Measurements from ENCODE around the gene OR5M11. TPM values are rescaled to one million over a fixed set of nuclear protein-coding genes. Genes with fewer than 3 reads are reported as not detected.
"Not testable (repeated sequence)": the region's sequence is repeated elsewhere in the genome, so short reads cannot be mapped to it uniquely, and the experiment has no call there.

OR5M11 gene
- not detected in 2 replicates for polyA plus RNA-seq (2014; cell fraction: cytosol; rRNA removed)
- not detected in 2 replicates for polyA plus RNA-seq (2014; cell fraction: nucleus; rRNA removed)

- no peak for DNase-seq (ENCODE audit: low spot score)
Observed at GRCh38 chr11:56543157-56543556, at the start of gene OR5M11. TSS of gene OR5M11 (minus strand) at chr11:56543257. CDS start at chr11:56543257, 0 bp downstream.

DNA sequence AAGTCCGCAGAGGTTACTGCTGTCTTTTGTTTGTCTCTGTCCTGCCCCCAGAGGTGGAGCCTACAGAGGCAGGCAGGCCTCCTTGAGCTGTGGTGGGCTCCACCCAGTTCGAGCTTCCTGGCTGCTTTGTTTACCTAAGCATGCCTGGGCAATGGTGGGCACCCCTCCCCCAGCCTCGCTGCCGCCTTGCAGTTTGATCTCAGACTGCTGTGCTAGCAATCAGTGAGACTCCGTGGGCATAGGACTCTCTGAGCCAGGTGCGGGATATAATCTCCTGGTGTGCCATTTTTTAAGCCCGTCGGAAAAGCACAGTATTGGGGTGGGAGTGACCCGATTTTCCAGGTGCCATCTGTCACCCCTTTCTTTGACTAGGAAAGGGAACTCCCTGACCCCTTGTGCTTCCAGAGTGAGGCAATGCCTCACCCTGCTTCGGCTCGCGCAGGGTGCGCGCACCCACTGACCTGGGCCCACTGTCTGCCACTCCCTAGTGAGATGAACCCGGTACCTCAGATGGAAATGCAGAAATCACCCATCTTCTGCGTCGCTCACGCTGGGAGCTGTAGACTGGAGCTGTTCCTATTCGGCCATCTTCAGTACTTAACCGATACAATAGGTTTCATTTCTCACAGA lies 49.1 kb upstream of the OR5M11 start:
- DNase-seq (ENCODE audit: low spot score): not testable (repeated sequence)

DNA sequence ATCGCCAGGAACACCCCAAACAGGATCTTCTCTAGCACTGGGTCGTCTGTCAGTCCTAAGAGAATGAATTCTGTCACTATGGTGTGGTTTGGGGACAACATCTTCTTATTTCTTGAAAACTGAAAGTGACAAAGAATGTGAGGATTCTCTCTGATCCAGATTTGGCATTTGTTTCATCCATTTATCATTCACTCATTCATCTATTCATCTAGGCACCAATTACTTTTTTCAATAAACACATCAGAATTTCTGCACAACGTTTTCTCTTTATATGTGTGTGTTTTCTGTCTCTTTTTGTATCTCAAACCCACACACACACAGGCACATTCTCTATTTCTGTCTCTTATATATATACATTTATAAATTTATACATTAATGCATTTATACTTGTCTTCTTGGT lies 34.6 kb upstream of the OR5M11 start, which contains the start of gene OR5M10:
Gene OR5M10, minus strand, starts transcription at position 101 of the 400 bp plus-strand sequence. Its CDS starts 0 bp downstream, at position 101.
- no peak for DNase-seq (ENCODE audit: low spot score)

GRCh38 chr11:56558574-56558973 lies 15.5 kb upstream of the OR5M11 start:
- DNase-seq (ENCODE audit: low spot score): no peak

- not testable (repeated sequence) for DNase-seq (ENCODE audit: low spot score)
Observed at GRCh38 chr11:56554691-56555090, 11.6 kb upstream of the OR5M11 start.

DNA sequence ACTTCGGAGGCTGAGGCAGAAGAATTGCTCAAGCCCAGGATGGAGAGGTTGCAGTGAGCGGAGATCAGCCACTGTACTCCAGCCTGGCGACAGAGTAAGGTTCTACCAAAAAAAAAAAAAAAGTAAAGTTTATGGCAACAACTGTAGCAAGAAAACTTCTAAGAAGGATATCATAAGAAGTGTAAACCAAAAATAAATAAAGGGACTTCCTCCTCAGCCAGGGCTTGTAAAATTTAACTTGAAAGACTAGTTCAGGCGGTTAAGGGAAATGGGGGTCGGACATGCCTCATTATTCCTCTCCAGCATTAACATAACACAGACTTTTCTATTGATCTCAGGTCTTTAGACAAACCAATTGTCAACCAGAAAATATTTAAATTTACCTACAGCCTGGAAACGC lies 2.5 kb upstream of the OR5M11 start:
- DNase-seq (ENCODE audit: low spot score): no peak

DNA sequence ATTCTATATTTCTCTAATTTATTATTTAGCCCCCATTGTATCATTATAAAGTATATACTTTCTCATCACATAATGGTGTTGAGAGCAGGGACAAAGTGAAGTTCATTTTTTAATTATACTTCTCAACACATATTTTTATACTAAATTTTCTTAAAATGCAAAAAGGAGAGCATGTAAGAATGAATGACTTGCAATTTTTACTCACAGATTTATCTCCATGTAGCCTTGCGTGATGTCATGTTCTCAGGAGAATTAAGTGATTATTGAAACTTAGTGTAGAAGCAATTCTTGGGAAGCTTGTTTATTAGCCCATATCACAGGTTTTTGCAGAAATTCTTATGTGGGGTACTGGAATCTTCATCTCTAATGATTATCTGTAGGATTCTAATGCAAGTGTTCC lies 682 bp upstream of the OR5M11 start:
- DNase-seq (ENCODE audit: low spot score): no peak

DNA sequence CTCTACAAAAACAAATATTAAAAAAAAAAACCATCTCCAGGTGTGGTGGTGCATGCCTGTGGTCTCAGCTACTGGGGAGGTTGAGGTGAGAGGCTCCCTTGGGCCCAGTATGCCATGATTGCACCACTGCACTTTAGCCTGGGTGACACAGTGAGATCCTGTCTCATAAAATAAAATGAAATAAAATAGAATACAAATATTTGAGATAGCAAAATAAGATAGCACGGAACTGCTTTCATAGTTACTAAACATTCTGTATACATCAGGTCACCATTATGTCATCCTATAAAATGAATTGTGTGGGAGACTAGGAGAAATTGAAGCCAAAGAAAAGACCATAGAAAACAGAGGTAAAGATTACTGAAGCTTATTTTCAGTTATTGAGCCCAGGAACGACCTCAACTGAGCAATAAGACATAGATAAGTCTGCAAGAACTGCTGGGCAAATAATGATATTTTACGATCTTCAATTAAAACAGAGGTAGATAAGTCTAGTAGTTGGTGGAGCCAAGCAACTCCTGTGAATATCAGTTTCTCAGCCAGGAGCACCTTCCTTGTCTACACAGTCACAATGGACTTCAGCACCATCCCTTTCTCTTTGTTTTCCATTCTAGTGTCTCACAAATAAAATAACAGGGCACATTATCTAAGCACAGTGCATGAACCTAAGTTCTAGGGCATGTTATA lies 9.9 kb downstream of the OR5M11 start:
- no peak for DNase-seq (ENCODE audit: low spot score)

DNA sequence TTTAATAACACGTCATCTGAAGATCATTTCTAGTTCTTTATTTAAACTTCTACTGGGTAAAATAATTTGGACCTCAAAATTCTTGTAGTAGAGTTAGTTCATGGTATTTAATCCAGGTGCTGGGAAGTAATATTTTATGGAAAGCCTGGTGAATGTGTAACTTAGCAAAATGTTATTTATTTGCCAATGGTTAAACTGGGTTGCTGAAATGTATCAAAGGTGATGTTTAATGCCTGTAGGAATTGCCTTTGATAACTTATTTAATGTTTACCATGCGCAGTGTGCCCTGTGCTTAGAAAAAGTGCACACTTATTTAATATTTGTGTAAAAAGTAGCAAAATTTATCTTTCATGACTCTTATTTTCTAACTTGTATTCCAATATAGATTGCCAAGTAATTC lies 11.2 kb downstream of the OR5M11 start:
- DNase-seq (ENCODE audit: low spot score): no peak

DNA sequence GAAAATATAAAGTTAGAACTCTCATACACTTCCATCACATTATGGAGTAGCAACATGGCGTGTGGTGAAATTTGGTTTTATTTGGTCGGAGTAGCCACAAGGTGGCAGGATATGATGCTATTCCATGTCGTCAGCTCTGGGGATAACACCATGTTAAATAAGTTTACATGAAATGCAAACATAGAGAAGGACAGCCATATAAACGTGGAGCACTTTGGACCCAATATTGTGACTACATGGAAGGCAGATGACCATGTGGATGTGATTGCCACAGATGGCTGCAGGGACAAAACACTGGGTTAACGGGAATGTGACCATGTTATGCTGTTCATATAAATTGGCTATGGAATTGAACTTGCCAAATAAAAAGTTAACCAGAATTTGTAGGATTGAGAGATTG lies 21.0 kb downstream of the OR5M11 start:
- DNase-seq (ENCODE audit: low spot score): no peak

DNA sequence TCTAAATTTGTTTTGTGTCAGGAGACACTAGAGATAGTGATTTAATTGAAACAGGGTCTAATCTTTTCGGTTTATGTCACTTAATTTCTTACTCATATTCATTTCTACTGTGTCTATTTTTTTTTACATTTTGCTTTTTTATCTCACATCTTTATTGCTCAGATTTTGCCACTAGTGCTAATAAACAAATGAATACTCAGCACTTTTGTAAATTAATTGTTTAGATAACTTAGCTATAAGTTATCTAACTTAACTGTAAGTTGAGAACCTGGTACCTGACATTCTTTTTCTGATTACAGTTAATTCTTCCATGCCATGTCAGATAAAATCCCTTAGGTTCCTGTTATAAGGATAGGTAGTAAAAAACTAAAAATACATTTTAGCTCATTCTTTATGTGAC lies 29.8 kb downstream of the OR5M11 start:
- DNase-seq (ENCODE audit: low spot score): no peak

GRCh38 chr11:56509439-56509838 lies 33.6 kb downstream of the OR5M11 start:
- DNase-seq (ENCODE audit: low spot score): no peak

DNA sequence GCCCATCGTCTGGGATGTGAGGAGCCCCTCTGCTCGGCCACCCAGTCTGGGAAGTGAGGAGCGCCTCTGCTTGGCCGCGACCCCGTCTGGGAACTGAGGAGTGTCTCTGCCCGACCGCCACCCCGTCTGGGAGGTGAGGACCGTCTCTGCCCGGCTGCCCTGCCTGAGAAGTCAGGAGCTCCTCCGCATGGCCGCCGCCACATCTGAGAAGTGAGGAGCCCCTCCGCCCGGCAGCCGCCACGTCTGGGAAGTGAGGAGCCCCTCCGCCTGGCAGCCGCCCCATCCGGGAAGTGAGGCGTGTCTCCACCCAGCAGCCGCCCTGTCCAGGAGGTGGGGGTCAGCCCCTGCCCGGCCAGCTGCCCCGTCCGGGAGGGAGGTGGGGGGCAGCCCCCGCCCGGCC lies 46.0 kb downstream of the OR5M11 start:
- DNase-seq (ENCODE audit: low spot score): no peak

DNA sequence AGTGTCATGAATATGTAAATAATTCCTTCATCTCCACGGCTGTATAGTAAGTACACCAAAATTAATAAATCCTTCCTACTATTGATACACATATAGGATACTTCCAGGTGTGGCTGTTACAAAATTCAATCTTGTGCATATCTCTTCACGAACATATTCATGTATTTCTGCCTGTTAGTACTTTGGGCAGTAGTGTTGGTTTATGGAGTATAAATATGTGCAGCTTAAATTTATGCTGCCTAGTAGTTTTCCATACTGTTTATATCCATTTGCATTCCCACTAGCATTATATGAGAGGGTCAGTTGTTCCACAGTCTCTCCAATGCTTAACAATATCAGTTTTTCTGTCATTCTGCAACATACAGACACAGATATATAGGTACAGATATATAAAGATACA lies 47.9 kb downstream of the OR5M11 start:
- DNase-seq (ENCODE audit: low spot score): no peak

Measured in SK-N-DZ (cell line).